GM12873 (cell line): Measurements from ENCODE around the gene TEAD1.

Experiments used
- TF ChIP-seq, protein P1 (sequence below): IDR thresholded peaks from 2 replicates; pipeline ENCODE4 v1.5.1; 2012; ENCODE audit warnings: low read depth, mild to moderate bottlenecking, moderate library complexity, low read length, control low read depth; ENCODE audit not compliant: insufficient read depth; ENCODE audit errors: missing control alignments

Gene TEAD1

GRCh38 chr11:12826441-12826840 is 152.2 kb downstream of the TEAD1 start:
- TF ChIP-seq, protein P1, sequence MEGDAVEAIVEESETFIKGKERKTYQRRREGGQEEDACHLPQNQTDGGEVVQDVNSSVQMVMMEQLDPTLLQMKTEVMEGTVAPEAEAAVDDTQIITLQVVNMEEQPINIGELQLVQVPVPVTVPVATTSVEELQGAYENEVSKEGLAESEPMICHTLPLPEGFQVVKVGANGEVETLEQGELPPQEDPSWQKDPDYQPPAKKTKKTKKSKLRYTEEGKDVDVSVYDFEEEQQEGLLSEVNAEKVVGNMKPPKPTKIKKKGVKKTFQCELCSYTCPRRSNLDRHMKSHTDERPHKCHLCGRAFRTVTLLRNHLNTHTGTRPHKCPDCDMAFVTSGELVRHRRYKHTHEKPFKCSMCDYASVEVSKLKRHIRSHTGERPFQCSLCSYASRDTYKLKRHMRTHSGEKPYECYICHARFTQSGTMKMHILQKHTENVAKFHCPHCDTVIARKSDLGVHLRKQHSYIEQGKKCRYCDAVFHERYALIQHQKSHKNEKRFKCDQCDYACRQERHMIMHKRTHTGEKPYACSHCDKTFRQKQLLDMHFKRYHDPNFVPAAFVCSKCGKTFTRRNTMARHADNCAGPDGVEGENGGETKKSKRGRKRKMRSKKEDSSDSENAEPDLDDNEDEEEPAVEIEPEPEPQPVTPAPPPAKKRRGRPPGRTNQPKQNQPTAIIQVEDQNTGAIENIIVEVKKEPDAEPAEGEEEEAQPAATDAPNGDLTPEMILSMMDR, result no peak

GRCh38 chr11:12827369-12827768 is 153.1 kb downstream of the TEAD1 start:
- TF ChIP-seq, protein P1, result no peak

DNA sequence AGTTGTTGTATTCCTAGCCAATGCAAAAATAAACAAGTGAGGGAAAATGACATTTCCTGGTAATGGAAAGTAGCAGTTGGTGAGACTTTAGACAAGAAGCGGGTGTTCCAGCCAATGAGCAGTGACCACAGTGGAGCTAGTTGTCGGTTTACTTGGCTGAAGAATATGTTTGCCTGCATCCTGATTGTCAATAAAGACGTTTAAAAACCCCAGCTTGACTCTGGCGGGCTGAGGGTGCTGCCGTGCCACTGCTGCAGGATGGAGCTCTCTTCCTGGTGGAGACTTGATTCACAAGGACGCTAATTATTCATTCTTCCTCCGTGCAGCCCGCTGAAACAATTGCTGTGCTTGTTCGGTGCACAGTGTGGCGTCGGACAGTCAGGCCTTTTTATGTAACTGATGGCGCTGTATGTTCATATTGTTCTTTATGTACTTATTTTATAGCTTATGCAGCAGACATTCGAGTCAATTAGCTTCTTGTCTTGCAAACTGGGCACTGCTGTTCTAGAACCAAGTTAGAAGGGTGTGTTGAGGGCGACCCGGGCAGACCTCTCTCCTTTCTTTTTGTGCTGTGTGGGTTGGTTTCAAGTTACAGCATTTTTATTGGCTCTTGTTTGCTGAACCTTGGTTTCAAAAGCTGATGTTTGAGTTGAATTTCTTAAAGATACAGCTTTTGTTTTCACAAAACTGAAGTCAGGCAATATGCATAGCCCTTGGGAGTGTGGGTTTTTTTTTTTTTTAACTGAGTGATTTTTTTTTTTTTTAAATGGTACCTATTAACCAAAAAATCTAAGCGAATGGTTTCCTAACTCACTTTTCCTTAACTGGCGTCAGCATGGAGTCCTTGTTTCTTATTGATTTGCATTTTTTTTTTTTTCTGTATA is 153.9 kb downstream of the TEAD1 start:
- TF ChIP-seq, protein P1, result no peak

DNA sequence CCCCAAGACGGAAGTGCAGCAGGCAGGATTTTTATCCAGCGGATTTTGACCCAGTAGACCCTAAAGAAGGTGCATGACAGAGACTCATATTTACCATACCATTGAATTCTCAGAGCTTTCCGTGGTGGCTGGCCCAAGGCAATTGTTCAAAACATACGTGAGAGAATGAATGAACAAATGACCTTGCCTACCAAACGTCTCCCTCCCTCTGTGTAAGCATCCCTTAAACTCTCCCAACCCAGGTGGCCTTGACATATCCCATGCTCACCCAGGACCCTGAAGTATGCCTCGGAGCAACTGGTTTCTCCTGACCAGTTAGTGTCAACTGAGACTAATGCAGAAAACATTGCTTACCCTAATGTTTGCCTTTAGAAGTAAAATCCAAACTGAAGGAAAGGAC is 154.9 kb downstream of the TEAD1 start:
- TF ChIP-seq, protein P1, result no peak

GRCh38 chr11:12829540-12830314 is 155.5 kb downstream of the TEAD1 start:
- TF ChIP-seq, protein P1, result no peak

DNA sequence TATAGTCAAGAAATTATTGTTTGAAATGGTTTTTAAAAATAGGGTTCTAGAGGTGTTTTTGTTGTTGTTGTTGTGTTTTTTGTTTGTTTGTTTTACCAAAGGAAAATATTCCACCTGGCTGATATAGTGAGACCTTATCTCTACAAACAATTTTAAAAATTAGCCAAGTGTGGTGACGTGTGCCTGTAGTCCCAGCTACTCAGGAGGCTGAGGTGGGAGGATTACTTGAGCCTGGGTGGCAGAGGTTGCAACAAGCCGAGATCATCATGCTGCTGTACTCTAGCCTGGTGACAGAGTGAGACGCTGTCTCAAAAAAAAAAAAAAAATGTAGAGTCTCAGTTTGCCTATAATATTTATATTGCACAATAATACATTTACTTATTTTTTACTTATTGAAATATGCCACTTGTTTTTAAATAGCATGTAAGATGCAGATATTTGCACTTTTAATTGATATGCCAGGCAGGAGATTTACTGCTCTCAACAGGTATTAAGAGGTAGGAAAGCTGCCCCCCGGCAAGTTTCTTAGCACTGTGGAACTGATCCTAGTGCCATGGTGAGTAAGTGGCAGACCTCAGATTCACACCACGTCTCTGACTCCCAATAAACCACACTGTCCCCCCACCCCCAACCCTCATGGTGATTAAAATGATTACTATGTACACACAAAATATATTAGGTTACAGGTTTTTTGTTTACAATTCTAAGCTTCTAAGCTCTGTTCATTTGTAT is 157.4 kb downstream of the TEAD1 start:
- TF ChIP-seq, protein P1, result no peak

- TF ChIP-seq, protein P1, result no peak
These were observed 158.4 kb downstream of the TEAD1 start for GRCh38 chr11:12832480-12833224.
